Endothelial cell of umbilical vein (primary cell): Measurements from ENCODE around the gene BOD1L1.

Source experiments
- EZH2 ChIP-seq: IDR thresholded peaks from 2 replicates; pipeline ENCODE4 v1.6.1; 2012; ENCODE audit warnings: borderline replicate concordance, low read depth, mild to moderate bottlenecking, moderate library complexity, low read length, inconsistent platforms; ENCODE audit not compliant: severe bottlenecking
- FOS ChIP-seq: IDR thresholded peaks from 2 replicates; pipeline ENCODE4 v1.6.1; 2011; ENCODE audit warnings: mild to moderate bottlenecking, low read length, moderate library complexity, borderline replicate concordance; ENCODE audit not compliant: insufficient read depth
- TF ChIP-seq, protein P1 (sequence below), 2 donors: IDR thresholded peaks; 1 replicate in 1 of 2; 2 replicates in 1 of 2; pipeline ENCODE4 v1.5.1; 2011; ENCODE audit warnings: low read length in 2 of 2, mild to moderate bottlenecking in 2 of 2, moderate library complexity in 2 of 2, control low read depth in 1 of 2, inconsistent platforms in 1 of 2, low read depth in 1 of 2; ENCODE audit not compliant: insufficient read depth in 1 of 2; ENCODE audit errors: extremely low read depth in 1 of 2
- TF ChIP-seq, protein P2 (sequence below): IDR thresholded peaks from 2 replicates; pipeline ENCODE4 v1.6.1; 2011; ENCODE audit not compliant: insufficient read depth, insufficient read length

DNA sequence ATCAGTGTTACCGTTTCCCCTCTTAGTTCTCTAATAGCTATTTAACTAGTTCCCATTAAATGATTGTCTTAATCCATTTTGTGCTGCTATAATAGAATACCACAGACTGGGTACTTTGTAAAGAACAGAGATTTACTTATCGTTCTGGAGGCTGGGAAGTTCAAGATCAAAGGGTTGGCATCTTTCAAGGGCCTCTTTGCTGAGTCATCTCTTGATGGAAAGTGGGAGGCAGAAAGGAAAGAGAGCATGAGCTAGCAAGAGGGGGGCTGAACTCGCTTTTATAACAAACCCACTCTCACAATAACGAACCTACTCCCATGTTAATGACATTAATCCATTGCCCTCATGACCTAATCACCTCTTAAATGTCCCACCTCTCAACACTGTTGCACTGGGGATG is 65.9 kb downstream of the BOD1L1 start:
- TF ChIP-seq EZH2: no peak
- TF ChIP-seq, protein P1, sequence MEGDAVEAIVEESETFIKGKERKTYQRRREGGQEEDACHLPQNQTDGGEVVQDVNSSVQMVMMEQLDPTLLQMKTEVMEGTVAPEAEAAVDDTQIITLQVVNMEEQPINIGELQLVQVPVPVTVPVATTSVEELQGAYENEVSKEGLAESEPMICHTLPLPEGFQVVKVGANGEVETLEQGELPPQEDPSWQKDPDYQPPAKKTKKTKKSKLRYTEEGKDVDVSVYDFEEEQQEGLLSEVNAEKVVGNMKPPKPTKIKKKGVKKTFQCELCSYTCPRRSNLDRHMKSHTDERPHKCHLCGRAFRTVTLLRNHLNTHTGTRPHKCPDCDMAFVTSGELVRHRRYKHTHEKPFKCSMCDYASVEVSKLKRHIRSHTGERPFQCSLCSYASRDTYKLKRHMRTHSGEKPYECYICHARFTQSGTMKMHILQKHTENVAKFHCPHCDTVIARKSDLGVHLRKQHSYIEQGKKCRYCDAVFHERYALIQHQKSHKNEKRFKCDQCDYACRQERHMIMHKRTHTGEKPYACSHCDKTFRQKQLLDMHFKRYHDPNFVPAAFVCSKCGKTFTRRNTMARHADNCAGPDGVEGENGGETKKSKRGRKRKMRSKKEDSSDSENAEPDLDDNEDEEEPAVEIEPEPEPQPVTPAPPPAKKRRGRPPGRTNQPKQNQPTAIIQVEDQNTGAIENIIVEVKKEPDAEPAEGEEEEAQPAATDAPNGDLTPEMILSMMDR (IDR thresholded peaks at IDR 0.05; ENCODE audit: extremely low read depth in 1 of 2, insufficient read depth in 1 of 2, low read depth in 1 of 2, low read length in 2 of 2): no peak
- TF ChIP-seq, protein P2, sequence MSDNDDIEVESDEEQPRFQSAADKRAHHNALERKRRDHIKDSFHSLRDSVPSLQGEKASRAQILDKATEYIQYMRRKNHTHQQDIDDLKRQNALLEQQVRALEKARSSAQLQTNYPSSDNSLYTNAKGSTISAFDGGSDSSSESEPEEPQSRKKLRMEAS: no peak
- no peak for TF ChIP-seq FOS
